H1 (cell line): ENCODE data around the gene CCDC88C. TPM values are rescaled to one million over a fixed set of nuclear protein-coding genes. Genes with fewer than 3 reads are reported as not detected.

Experiments
- CTCF ChIA-PET: fragments of 300-600 bp; sonication (Branson Sonifier 250); formaldehyde crosslinking; loops from one replicate; lab custom pipeline; 2021; ENCODE audit not compliant: partially characterized antibody; lab: Charles Lee
- POLR2A ChIA-PET: fragments of 300-600 bp; sonication (Branson Sonifier 250); formaldehyde crosslinking; loops from one replicate; lab custom pipeline; 2021; ENCODE audit warnings: inconsistent platforms; ENCODE audit not compliant: partially characterized antibody; lab: Charles Lee
- DNase-seq, 2 experiments: peaks; one replicate each; pipeline versions ENCODE4 v3.0.0 to v3.0.0-alpha.2; 2010 to 2022; ENCODE audit warnings: low spot score in 2 of 2, low read depth in 1 of 2, mixed read lengths in 1 of 2
- FAIRE-seq: peaks from 2 replicates; lab custom pipeline; 2011; peaks lifted over from hg19 to GRCh38; lab: Jason Lieb, UNC
- H2AFZ ChIP-seq: 2 replicates; pipeline ENCODE4 v1.8.1; 2012; ENCODE audit warnings: low read length, inconsistent platforms
- H2AK5ac ChIP-seq: 2 replicates; pipeline ENCODE4 v1.6.1; 2013; ENCODE audit warnings: low read depth, low read length
- H2BK120ac ChIP-seq: replicated peaks from 2 replicates; pipeline ENCODE3; 2013; ENCODE audit warnings: low read depth, low read length, inconsistent platforms
- H2BK12ac ChIP-seq: 2 replicates; pipeline ENCODE4 v1.6.1; 2013; ENCODE audit warnings: low read depth, low read length
- H2BK15ac ChIP-seq: 2 replicates; pipeline ENCODE4 v1.6.1; 2013; ENCODE audit warnings: low read length
- H2BK20ac ChIP-seq: 2 replicates; pipeline ENCODE4 v1.6.1; 2013; ENCODE audit warnings: low read length
- H2BK5ac ChIP-seq: 2 replicates; pipeline ENCODE4 v1.6.1; 2013; ENCODE audit warnings: low read depth, low read length
- H3K14ac ChIP-seq: 2 replicates; pipeline ENCODE4 v1.6.1; 2013; ENCODE audit warnings: inconsistent platforms; ENCODE audit not compliant: insufficient read length
- H3K18ac ChIP-seq: 2 replicates; pipeline ENCODE4 v1.6.1; 2013; ENCODE audit warnings: low read length; ENCODE audit errors: extremely low read depth
- H3K23ac ChIP-seq: 2 replicates; pipeline ENCODE4 v1.6.1; 2013; ENCODE audit warnings: inconsistent platforms; ENCODE audit not compliant: insufficient read length
- H3K23me2 ChIP-seq: 2 replicates; pipeline ENCODE4 v1.6.1; 2013; ENCODE audit warnings: low read depth, low read length
- H3K27ac ChIP-seq: 2 replicates; pipeline ENCODE4 v1.6.1; 2011; ENCODE audit warnings: low read depth, low read length, inconsistent platforms
- H3K27me3 ChIP-seq, 4 experiments: replicated peaks in 1 of 4; 1 replicate in 1 of 4; 2 replicates in 3 of 4; pipeline versions ENCODE4 v1.6.1 to v1.8.1; 2011 to 2013; ENCODE audit warnings: low read length in 3 of 4, mild to moderate bottlenecking in 3 of 4, inconsistent platforms in 2 of 4, mixed read lengths in 2 of 4, moderate library complexity in 1 of 4; ENCODE audit not compliant: control insufficient read depth in 3 of 4, insufficient read depth in 3 of 4; ENCODE audit errors: extremely low read depth in 1 of 4
- H3K36me3 ChIP-seq, 4 experiments: 2 replicates each; pipeline versions ENCODE4 v1.6.1 to v1.8.1; 2011 to 2013; ENCODE audit warnings: mild to moderate bottlenecking in 4 of 4, low read length in 3 of 4, moderate library complexity in 2 of 4, control low read depth in 1 of 4, inconsistent platforms in 1 of 4; ENCODE audit not compliant: insufficient read depth in 4 of 4, control insufficient read depth in 2 of 4
- H3K4ac ChIP-seq: replicated peaks from 2 replicates; pipeline ENCODE3; 2013; ENCODE audit warnings: low read length, low read depth, mixed read lengths, inconsistent platforms; ENCODE audit not compliant: insufficient read length
- H3K4me1 ChIP-seq, 4 experiments: replicated peaks in 1 of 4; 1 replicate in 1 of 4; 2 replicates in 3 of 4; pipeline versions ENCODE4 v1.6.1 to v1.8.1; 2011 to 2013; ENCODE audit warnings: low read length in 3 of 4, inconsistent platforms in 2 of 4, mixed read lengths in 1 of 4; ENCODE audit not compliant: insufficient read depth in 4 of 4, control insufficient read depth in 3 of 4
- H3K4me2 ChIP-seq, 2 experiments: 2 replicates each; pipeline versions ENCODE4 v1.6.1 to v1.8.1; 2011 to 2013; ENCODE audit warnings: low read depth in 2 of 2, low read length in 2 of 2, control low read depth in 1 of 2, inconsistent platforms in 1 of 2, mild to moderate bottlenecking in 1 of 2; ENCODE audit not compliant: insufficient read depth in 1 of 2
- H3K4me3 ChIP-seq, 4 experiments: fragments of 200-600, 300-600 bp in 1 of 4; sonication (generic), shearing (Covaris generic), sonication (Bioruptor Twin) in 1 of 4; 2 replicates each; pipeline versions ENCODE4 v1.5.1 to v1.8.1; 2011 to 2016; ENCODE audit warnings: low read length in 4 of 4, low read depth in 3 of 4, control low read depth in 2 of 4, inconsistent platforms in 2 of 4, mild to moderate bottlenecking in 2 of 4, mixed read lengths in 1 of 4, moderate library complexity in 1 of 4; ENCODE audit not compliant: insufficient read depth in 2 of 4; ENCODE audit errors: extremely low read depth in 1 of 4
- H3K56ac ChIP-seq: replicated peaks from 2 replicates; pipeline ENCODE3; 2013; ENCODE audit warnings: low read depth, mild to moderate bottlenecking, mixed read lengths, low read length, inconsistent platforms; ENCODE audit not compliant: insufficient read length
- H3K79me1 ChIP-seq: 2 replicates; pipeline ENCODE4 v1.6.1; 2013; ENCODE audit warnings: low read depth, low read length, control low read depth
- H3K79me2 ChIP-seq, 2 experiments: 2 replicates each; pipeline versions ENCODE4 v1.6.1 to v1.8.1; 2012 to 2013; ENCODE audit warnings: low read length in 2 of 2, mild to moderate bottlenecking in 2 of 2, inconsistent platforms in 1 of 2; ENCODE audit not compliant: insufficient read depth in 2 of 2, control insufficient read depth in 1 of 2
- H3K9ac ChIP-seq, 4 experiments: replicated peaks in 1 of 4; 1 replicate in 1 of 4; 2 replicates in 3 of 4; pipeline versions ENCODE4 v1.6.1 to v1.8.1; 2011 to 2013; ENCODE audit warnings: low read depth in 3 of 4, low read length in 3 of 4, control low read depth in 2 of 4, mild to moderate bottlenecking in 2 of 4, moderate library complexity in 2 of 4, inconsistent platforms in 1 of 4; ENCODE audit errors: extremely low read depth in 1 of 4
- H3K9me3 ChIP-seq, 2 experiments: 2 replicates each; pipeline versions ENCODE4 v1.6.1 to v1.8.1; 2012 to 2013; ENCODE audit warnings: mild to moderate bottlenecking in 2 of 2, moderate library complexity in 2 of 2, control low read depth in 1 of 2, inconsistent platforms in 1 of 2, low read depth in 1 of 2, low read length in 1 of 2, mixed read lengths in 1 of 2; ENCODE audit not compliant: insufficient read depth in 2 of 2
- H4K20me1 ChIP-seq, 2 experiments: replicated peaks in 1 of 2; 2 replicates each; pipeline versions ENCODE3 to v1.8.1; 2011 to 2013; ENCODE audit warnings: inconsistent platforms in 2 of 2, low read length in 2 of 2, mild to moderate bottlenecking in 1 of 2; ENCODE audit not compliant: insufficient read depth in 2 of 2, control insufficient read depth in 1 of 2
- H4K5ac ChIP-seq: 2 replicates; pipeline ENCODE4 v1.6.1; 2013; ENCODE audit warnings: low read length, low read depth, mixed read lengths, inconsistent platforms; ENCODE audit not compliant: insufficient read length
- H4K8ac ChIP-seq: 2 replicates; pipeline ENCODE4 v1.8.0; 2013; ENCODE audit warnings: mild to moderate bottlenecking, moderate library complexity, low read length, inconsistent platforms; ENCODE audit not compliant: insufficient read depth; ENCODE audit errors: extremely low read depth
- H4K91ac ChIP-seq: replicated peaks from 2 replicates; pipeline ENCODE3; 2013; ENCODE audit warnings: low read length, mixed read lengths, inconsistent platforms; ENCODE audit not compliant: insufficient read length
- FOSL1 ChIP-seq: IDR thresholded peaks from 2 replicates; pipeline ENCODE4 v1.6.1; 2011; ENCODE audit warnings: mild to moderate bottlenecking, low read depth, low read length, moderate library complexity; ENCODE audit not compliant: insufficient read depth
- RFX5 ChIP-seq: IDR thresholded peaks from 2 replicates; pipeline ENCODE4 v1.6.1; 2011; ENCODE audit warnings: low read depth, low read length, improper control_type of control experiment, borderline replicate concordance
- SP1 ChIP-seq: IDR thresholded peaks from 2 replicates; pipeline ENCODE4 v1.6.1; 2011; ENCODE audit warnings: low read depth, low read length
- WGBS, 2 experiments: shearing (Covaris generic) in 1 of 2; methylation state at CpG; one replicate each; pipeline versions ENCODE4 v1.1.6 to v1.1.7; 2013 to 2015; ENCODE audit warnings: low lambda C conversion rate in 2 of 2, mixed read lengths in 2 of 2, inconsistent platforms in 1 of 2, low coverage in 1 of 2, missing lambda C conversion rate in 1 of 2; ENCODE audit not compliant: insufficient replicate concordance in 2 of 2, insufficient coverage in 1 of 2, insufficient read length in 1 of 2; ENCODE audit errors: extremely low coverage in 1 of 2, missing lambda C conversion rate in 1 of 2; 5-methylcytosine and 5-hydroxymethylcytosine counted together
- polyA plus RNA-seq, 7 experiments: library from polyadenylated mRNA; depleted of rRNA in 3 of 7; stranded (reverse) in 5 of 7; unstranded in 2 of 7; fragments of >200 nt in 5 of 7; fragments of 200-250 nt in 2 of 7; gene quantifications; 1 replicate in 5 of 7; 2 replicates in 1 of 7; 4 replicates in 1 of 7; pipeline versions ENCODE4 v1.2.1 to v1.2.3, GENCODE V29; 2011 to 2013; ENCODE audit warnings: missing spikeins in 2 of 7, mixed read lengths in 2 of 7
- total RNA-seq: library from RNA; stranded (reverse); fragmentation: NEBNext Ultra II Directional; extraction: Animal tissue kit (Norgen Biotek cat#: 25700); gene quantifications from 2 replicates; pipeline ENCODE4 v1.2.1, GENCODE V29; 2021
- TF ChIP-seq, protein P1 (sequence below), 3 experiments: IDR thresholded peaks; 1 replicate in 2 of 3; 2 replicates in 1 of 3; pipeline versions ENCODE4 v1.5.1 to v1.6.1; 2011; ENCODE audit warnings: low read length in 3 of 3, mild to moderate bottlenecking in 3 of 3, inconsistent platforms in 2 of 3, low read depth in 1 of 3, moderate library complexity in 1 of 3; ENCODE audit not compliant: insufficient read depth in 1 of 3; ENCODE audit errors: control extremely low read depth in 1 of 3

Gene CCDC88C
- total and polyA plus RNA-seq, 2 of the 8 experiments (the other 6 are each of a cell fraction or from before 2014, with no cell fraction given) = 10.3 to 57.7 TPM

DNA sequence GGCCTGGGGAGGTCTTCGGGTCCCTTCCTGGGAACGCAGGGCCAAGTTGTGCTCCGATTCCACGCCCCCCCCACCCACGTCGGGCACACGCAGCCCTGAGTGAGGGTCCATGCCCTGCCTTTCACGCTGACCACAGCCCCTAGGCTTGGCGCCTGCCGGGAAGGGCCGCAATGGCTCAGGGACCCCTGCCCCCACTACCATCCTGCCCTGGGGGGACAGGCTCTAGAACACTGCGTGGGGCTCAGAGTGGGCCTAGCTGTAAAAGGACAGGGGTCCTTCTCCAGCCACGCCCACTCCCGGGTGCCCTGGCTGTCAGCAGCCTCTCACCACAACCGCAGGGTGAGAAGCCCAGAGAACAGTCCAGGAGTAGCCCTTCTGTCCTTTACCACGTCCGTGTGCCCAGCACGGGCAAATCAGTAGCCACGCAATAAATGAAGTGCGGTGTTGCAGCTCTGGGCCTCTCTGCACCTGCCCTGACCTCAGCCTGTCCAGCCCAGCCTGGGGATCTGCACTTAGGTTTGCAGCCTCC, 163.8 kb downstream of the CCDC88C start:
- peak overlapping the region; percentile 60 to 81 (median 65) for H3K4me3 ChIP-seq
- peak overlapping the region; percentile 86 for H4K91ac ChIP-seq
- 19% methylated on average over 20 of the region's 20 CpGs; no CpG with 5 or more reads in 1 of the 2 experiments for WGBS, 2 experiments
- H3K79me1 ChIP-seq = no peaks in the 10 kb centered on the region
- peaks cover 15% of the 10 kb centered on the region for H3K23me2 ChIP-seq
- CTCF ChIA-PET = interaction anchor here (1.0 to 3.7 kb wide), 2 partner anchors 9 to 52 kb away, joined by 3 to 16 read pairs; partner anchors contain the start of gene GPR68
- no peaks in the 10 kb centered on the region for H4K20me1 ChIP-seq
- DNase-seq (peak in 1 of 2 experiments; percentile 63), FAIRE-seq (no peak)
- H3K27ac ChIP-seq = no peak overlapping the region
- H3K9ac ChIP-seq = peak overlapping the region in 2 of 4 experiments; percentile 23 to 25; a peak in 4 of 7 replicates
- H3K27me3 ChIP-seq = peaks cover 0 to 16% (median 9%) of the 10 kb centered on the region in 4 experiments; a peak in 6 of 7 replicates
- H2AK5ac ChIP-seq = no peak overlapping the region
- 0 out of 2 replicates have a peak overlapping the region, but pooled peaks have one; percentile 46 for H2BK15ac ChIP-seq
- H2AFZ ChIP-seq = peak overlapping the region; percentile 88; the same call in 1 of the 2 replicates
- POLR2A ChIA-PET = interaction anchor here (1.1 to 3.7 kb wide), 2 partner anchors 10 to 20 kb away, joined by 3 to 15 read pairs; no protein-coding TSS in a partner anchor
- H3K9me3 ChIP-seq = no peaks in the 10 kb centered on the region
- no peak overlapping the region for H2BK120ac ChIP-seq
- H3K14ac ChIP-seq = no peak overlapping the region
- no peak overlapping the region for H4K5ac ChIP-seq
- H3K79me2 ChIP-seq = no peaks in the 10 kb centered on the region
- peak overlapping the region; percentile 60 for H3K18ac ChIP-seq
- no peak overlapping the region for H3K23ac ChIP-seq
- no peak overlapping the region for H3K4ac ChIP-seq
- H3K4me2 ChIP-seq = peak overlapping the region; percentile 73 to 95
- peak overlapping the region; percentile 47 for H4K8ac ChIP-seq
- no peaks in the 10 kb centered on the region for H3K36me3 ChIP-seq
- no peak overlapping the region for H2BK5ac ChIP-seq
- H3K56ac ChIP-seq = no peak overlapping the region
- H2BK12ac ChIP-seq = peak overlapping the region; percentile 90; the same call in 1 of the 2 replicates
- peaks cover 0 to 10% (median 8%) of the 10 kb centered on the region in 4 experiments; a peak in 6 of 7 replicates for H3K4me1 ChIP-seq
- H2BK20ac ChIP-seq = no peak overlapping the region
- TF ChIP-seq RFX5 (no peak), FOSL1 (no peak), SP1 (no peak)
- TF ChIP-seq, protein P1, sequence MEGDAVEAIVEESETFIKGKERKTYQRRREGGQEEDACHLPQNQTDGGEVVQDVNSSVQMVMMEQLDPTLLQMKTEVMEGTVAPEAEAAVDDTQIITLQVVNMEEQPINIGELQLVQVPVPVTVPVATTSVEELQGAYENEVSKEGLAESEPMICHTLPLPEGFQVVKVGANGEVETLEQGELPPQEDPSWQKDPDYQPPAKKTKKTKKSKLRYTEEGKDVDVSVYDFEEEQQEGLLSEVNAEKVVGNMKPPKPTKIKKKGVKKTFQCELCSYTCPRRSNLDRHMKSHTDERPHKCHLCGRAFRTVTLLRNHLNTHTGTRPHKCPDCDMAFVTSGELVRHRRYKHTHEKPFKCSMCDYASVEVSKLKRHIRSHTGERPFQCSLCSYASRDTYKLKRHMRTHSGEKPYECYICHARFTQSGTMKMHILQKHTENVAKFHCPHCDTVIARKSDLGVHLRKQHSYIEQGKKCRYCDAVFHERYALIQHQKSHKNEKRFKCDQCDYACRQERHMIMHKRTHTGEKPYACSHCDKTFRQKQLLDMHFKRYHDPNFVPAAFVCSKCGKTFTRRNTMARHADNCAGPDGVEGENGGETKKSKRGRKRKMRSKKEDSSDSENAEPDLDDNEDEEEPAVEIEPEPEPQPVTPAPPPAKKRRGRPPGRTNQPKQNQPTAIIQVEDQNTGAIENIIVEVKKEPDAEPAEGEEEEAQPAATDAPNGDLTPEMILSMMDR (IDR thresholded peaks at IDR 0.05; ENCODE audit: control extremely low read depth in 1 of 3, insufficient read depth in 1 of 3, low read depth in 1 of 3, low read length in 3 of 3) = no peak
